Thoracic aorta (tissue), 2 donors: Measurements from ENCODE around the gene FYCO1. TPM values are rescaled to one million over a fixed set of nuclear protein-coding genes. Genes with fewer than 3 reads are reported as not detected.
"Not testable (repeated sequence)": the region's sequence is repeated elsewhere in the genome, so short reads cannot be mapped to it uniquely, and the experiment has no call there.

Experiments used
- ATAC-seq: fragments of 150-250 bp; one replicate; pipeline ENCODE4 v1.8.0; 2017; ENCODE audit warnings: low read depth; ENCODE audit not compliant: insufficient number of reproducible peaks, low FRiP score
- DNase-seq: peaks from one replicate; pipeline ENCODE4 v3.0.0-alpha.2; 2020; ENCODE audit warnings: low spot score
- H3K27ac ChIP-seq, 2 donors: fragments of 200-600 bp; sonication (generic); 1 replicate in 1 of 2; 2 replicates in 1 of 2; pipeline ENCODE4 v1.5.1; 2016; ENCODE audit warnings: mild to moderate bottlenecking in 2 of 2, moderate library complexity in 2 of 2
- H3K27me3 ChIP-seq: fragments of 200-600 bp; sonication (generic); replicated peaks from 2 replicates; pipeline ENCODE4 v1.6.0; 2016; ENCODE audit warnings: mild to moderate bottlenecking; ENCODE audit not compliant: insufficient read depth
- H3K36me3 ChIP-seq: fragments of 200-600 bp; sonication (generic); one replicate; pipeline ENCODE4 v1.5.1; 2016
- H3K4me1 ChIP-seq, 2 donors: fragments of 200-600 bp; sonication (generic); 1 replicate in 1 of 2; 2 replicates in 1 of 2; pipeline versions ENCODE4 v1.5.1 to v1.6.0; 2016; ENCODE audit warnings: low read depth in 2 of 2, mild to moderate bottlenecking in 1 of 2; ENCODE audit not compliant: control insufficient read depth in 1 of 2
- H3K4me3 ChIP-seq: fragments of 200-600 bp; sonication (generic); 2 replicates; pipeline ENCODE4 v1.5.1; 2016; ENCODE audit warnings: mild to moderate bottlenecking
- H3K9me3 ChIP-seq: fragments of 200-600 bp; sonication (generic); 2 replicates; pipeline ENCODE4 v1.5.1; 2016
- total RNA-seq, 2 donors: library from RNA; depleted of rRNA; stranded (reverse); fragments of >200 nt; gene quantifications; one replicate each; pipeline versions ENCODE4 v1.1.0 to v1.2.3, GENCODE V29; 2016
- TF ChIP-seq, protein P1 (sequence below): fragments of 200-600 bp; sonication (generic); IDR thresholded peaks from one replicate; pipeline ENCODE4 v1.5.1; 2019; ENCODE audit warnings: antibody characterized with exemption

FYCO1 gene
- total RNA-seq, 2 donors from 2014 or later: 70.4 to 86.1 TPM

DNA sequence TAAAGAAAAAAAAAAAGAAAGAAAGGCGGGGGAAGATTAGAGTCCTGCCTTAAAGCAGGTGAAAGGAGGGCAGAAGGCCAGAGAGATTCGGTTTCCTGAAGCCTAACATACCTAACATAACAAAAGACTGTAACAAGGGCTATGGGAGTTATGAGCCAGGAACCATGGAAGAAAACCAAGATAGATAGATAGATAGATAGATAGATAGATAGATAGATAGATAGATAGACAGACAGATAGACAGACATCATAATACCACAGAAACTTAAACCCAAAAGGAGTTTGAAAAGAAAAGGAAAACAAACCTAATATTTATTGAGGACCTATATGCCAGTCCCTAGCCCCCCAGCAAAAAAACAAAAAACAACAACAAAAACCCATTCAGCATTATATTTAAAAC lies 2.3 kb upstream of the FYCO1 start:
- Histone ChIP-seq H3K27me3 (no peaks in the 10 kb centered on the region), H3K9me3 (no peaks in the 10 kb centered on the region), H3K4me3 (no peak overlapping the region), H3K27ac (no peak overlapping the region), H3K36me3 (no peaks in the 10 kb centered on the region), H3K4me1 (peaks cover 15 to 18% of the 10 kb centered on the region in 2 donors)
- no peak for DNase-seq
- no peak for ATAC-seq
- TF ChIP-seq, protein P1, sequence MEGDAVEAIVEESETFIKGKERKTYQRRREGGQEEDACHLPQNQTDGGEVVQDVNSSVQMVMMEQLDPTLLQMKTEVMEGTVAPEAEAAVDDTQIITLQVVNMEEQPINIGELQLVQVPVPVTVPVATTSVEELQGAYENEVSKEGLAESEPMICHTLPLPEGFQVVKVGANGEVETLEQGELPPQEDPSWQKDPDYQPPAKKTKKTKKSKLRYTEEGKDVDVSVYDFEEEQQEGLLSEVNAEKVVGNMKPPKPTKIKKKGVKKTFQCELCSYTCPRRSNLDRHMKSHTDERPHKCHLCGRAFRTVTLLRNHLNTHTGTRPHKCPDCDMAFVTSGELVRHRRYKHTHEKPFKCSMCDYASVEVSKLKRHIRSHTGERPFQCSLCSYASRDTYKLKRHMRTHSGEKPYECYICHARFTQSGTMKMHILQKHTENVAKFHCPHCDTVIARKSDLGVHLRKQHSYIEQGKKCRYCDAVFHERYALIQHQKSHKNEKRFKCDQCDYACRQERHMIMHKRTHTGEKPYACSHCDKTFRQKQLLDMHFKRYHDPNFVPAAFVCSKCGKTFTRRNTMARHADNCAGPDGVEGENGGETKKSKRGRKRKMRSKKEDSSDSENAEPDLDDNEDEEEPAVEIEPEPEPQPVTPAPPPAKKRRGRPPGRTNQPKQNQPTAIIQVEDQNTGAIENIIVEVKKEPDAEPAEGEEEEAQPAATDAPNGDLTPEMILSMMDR: no peak

DNA sequence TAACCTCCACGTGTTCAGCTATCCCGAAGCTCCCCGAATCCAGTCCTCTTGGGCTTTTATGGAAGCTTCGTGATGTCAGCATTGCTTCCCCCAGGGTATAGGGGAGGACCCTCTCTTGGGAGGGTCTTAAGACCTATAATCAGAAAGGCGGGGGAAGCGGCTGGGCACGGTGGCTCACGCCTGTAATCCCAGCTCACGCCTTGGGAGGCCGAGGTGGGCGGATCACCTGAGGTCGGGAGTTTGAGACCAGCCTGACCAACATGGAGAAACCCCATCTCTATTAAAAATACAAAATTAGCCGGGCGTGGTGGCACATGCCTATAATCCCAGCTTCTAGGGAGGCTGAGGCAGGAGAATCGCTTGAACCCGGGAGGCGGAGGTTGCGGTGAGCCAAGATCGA lies 1.9 kb upstream of the FYCO1 start:
- not testable (repeated sequence) for H3K9me3 ChIP-seq, H3K4me3 ChIP-seq, H3K27me3 ChIP-seq, ATAC-seq, DNase-seq, H3K36me3 ChIP-seq, H3K27ac ChIP-seq
- peaks cover 20 to 22% of the 10 kb centered on the region in 2 donors for H3K4me1 ChIP-seq

DNA sequence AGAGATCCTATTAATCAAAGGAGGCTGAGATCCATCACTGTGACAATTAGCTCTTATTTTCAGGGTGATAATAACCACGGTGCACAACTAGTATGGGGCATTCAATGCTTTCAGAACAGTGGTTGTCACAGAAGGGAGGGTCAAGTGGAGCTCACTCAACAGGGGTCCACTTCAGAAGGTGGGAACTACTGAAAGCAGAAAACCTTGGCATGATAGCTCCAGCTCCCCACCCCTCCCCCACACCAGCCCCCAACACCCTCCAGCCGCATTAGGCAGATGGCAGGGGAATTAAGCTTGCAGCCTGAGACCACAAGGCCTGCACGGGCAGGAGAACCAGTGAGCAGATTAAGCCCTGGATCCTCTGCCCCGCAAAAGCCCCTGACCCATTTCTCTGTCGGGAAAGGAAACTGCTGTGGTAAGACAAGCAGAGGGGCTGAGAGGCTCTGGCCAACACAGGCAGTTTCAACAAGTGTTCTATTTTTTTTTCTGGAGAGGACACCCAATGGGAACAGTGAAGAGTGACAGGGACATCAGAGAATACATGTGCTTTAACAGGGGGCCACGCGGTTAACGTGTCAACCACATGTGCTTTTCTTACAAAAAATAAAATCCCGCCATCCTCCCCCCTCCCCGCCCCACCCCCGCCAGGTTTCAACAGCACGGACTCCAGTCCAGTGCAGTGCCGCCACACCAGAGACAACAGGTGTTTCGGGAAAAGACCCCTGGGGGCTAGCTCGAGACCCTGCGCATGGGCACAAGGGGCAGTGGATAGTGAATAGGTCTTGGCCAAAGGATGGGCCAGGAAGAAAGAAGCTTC lies 997 bp downstream of the FYCO1 start:
- Histone ChIP-seq H3K4me1 (peaks cover 41 to 51% of the 10 kb centered on the region in 2 donors), H3K27me3 (no peaks in the 10 kb centered on the region)

DNA sequence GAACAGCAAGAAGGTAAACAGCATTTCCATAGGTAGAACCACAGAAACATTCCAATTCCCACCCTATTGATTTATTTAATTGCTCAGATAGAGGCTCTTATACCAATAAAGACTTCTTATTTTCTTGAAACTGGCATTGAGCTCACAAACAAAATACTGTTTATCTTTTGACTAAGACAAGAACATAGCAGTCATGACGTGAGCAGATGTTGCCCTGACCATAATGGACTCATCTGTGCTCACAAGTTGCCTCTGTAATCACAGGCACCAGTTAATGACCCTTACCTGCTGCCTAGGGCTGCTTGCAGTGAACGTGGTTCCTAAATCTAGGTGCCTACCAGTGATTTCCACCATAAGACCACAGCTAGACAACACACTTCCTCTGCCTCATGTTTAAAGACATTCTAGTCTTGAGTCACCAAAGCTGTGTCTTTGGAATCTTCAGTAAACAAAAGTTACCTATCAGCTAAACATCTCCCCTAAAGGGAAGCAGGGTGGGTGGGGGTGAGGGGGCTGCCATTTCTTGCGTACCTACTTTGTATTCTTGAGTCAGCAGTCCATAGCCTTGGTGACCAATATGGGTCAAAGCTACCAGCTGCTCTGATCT lies 2.1 kb downstream of the FYCO1 start:
- peaks cover 52 to 62% of the 10 kb centered on the region in 2 donors for H3K4me1 ChIP-seq
- TF ChIP-seq, protein P1: no peak

More for the DNA sequence above, 997 bp downstream of the FYCO1 start:
- DNase-seq: no peak
- ATAC-seq: no peak
- peak overlapping the region; percentile 98 to 100 for H3K27ac ChIP-seq
- peak overlapping the region; percentile 88 for H3K4me3 ChIP-seq
- H3K9me3 ChIP-seq: no peaks in the 10 kb centered on the region
- H3K36me3 ChIP-seq: no peaks in the 10 kb centered on the region
- TF ChIP-seq, protein P1: no peak

DNA sequence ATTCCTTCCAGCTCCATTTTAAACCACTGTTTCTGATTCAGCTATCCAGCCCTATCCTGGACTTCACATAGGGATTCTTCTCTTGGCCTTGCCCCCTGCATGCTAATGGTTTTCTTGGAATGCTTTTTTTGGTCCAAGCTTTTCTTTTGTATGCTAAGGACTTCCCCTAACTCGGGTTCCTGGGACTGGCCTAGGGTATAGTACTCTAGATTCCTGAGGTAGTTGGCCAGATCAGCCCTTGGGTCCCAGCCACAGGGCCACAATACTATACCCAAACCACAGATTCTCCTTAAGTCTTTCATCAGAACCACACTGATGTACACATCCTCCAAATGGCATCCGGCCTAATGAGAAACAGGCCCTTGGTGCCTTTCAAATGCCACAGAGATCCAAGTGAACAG lies 2.8 kb downstream of the FYCO1 start:
- Histone ChIP-seq H3K4me3 (peak overlapping the region; percentile 0), H3K4me1 (peaks cover 59 to 69% of the 10 kb centered on the region in 2 donors), H3K27me3 (no peaks in the 10 kb centered on the region), H3K9me3 (no peaks in the 10 kb centered on the region), H3K27ac (peak overlapping the region; percentile 82 to 100), H3K36me3 (no peaks in the 10 kb centered on the region)
- TF ChIP-seq, protein P1: no peak
- ATAC-seq: no peak
- no peak for DNase-seq

More for the DNA sequence above, 2.1 kb downstream of the FYCO1 start:
- DNase-seq (no peak), ATAC-seq (no peak)
- Histone ChIP-seq H3K36me3 (no peaks in the 10 kb centered on the region), H3K27ac (peak overlapping the region; percentile 82 to 100), H3K4me3 (no peak overlapping the region), H3K9me3 (no peaks in the 10 kb centered on the region), H3K27me3 (no peaks in the 10 kb centered on the region)
